Mucosa of descending colon (tissue), 3 donors: Measurements from ENCODE around the gene SLC7A5. TPM values are rescaled to one million over a fixed set of nuclear protein-coding genes. Genes with fewer than 3 reads are reported as not detected.

Source experiments
- ATAC-seq: fragments of 200-7000 bp; cut with Tn5 transposase; one replicate; pipeline ENCODE4 v1.9.1; 2020; ENCODE audit warnings: mild to moderate bottlenecking, moderate library complexity
- DNase-seq, 3 donors: peaks; one replicate each; pipeline ENCODE4 v3.0.0-alpha.2; 2020
- H3K36me3 ChIP-seq: fragments of 200-600 bp; one replicate; pipeline ENCODE4 v1.8.0; 2021; ENCODE audit warnings: low read depth, mild to moderate bottlenecking
- H3K4me1 ChIP-seq: fragments of 200-600 bp; one replicate; pipeline ENCODE4 v1.8.0; 2021; ENCODE audit warnings: low read depth, mild to moderate bottlenecking
- H3K4me3 ChIP-seq: fragments of 200-600 bp; one replicate; pipeline ENCODE4 v1.8.0; 2021; ENCODE audit warnings: mild to moderate bottlenecking
- H3K9me3 ChIP-seq: fragments of 200-600 bp; one replicate; pipeline ENCODE4 v1.8.0; 2021; ENCODE audit warnings: mild to moderate bottlenecking
- CTCF ChIP-seq: fragments of 200-600 bp; IDR thresholded peaks from one replicate; pipeline ENCODE4 v1.8.0; 2022; ENCODE audit warnings: antibody characterized with exemption, mild to moderate bottlenecking
- intact Hi-C, 2 donors: fragments of 100-400 bp; cut with DNase I in 1 of 2; cut with micrococcal nuclease in 1 of 2; formaldehyde crosslinking; loops; one replicate each; pipeline versions ENCODE4 v1.11.0 to v1.11.1; 2022; cut with DNase I, micrococcal nuclease
- total RNA-seq, 3 donors: library from RNA; stranded (reverse); fragmentation: NEBNext Ultra II Directional in 2 of 3; extraction: Animal tissue kit (Norgen Biotek cat#: 25700) in 2 of 3; gene quantifications; one replicate each; pipeline versions ENCODE4 v1.2.1 to v1.2.4, GENCODE V29; 2021 to 2023
- donor health status: DM: no; HTN: no; CAD: no; lungs with moderate emphysema.
- donor health status: DM: no; HTN: no; CAD: no.
- donor health status: DM: no; HTN: yes; CAD: no.

SLC7A5 gene
- total RNA-seq, 3 donors from 2014 or later, result 1.9 to 13.7 (median 8.1) TPM

GRCh38 chr16:87834668-87835473 is 34.4 kb downstream of the SLC7A5 start:
- DNase-seq (no peak), ATAC-seq (peak; percentile 9)
- H3K4me1 ChIP-seq, result peaks cover 2% of the 10 kb centered on the region
- intact Hi-C loops, result no loop called here
- TF ChIP-seq CTCF, result no peak
- H3K36me3 ChIP-seq, result no peaks in the 10 kb centered on the region
- H3K9me3 ChIP-seq, result no peaks in the 10 kb centered on the region
- H3K4me3 ChIP-seq, result no peak overlapping the region

GRCh38 chr16:87834005-87834667 is 35.2 kb downstream of the SLC7A5 start:
- no peak for TF ChIP-seq CTCF
- Histone ChIP-seq H3K4me3 (no peak overlapping the region), H3K4me1 (no peaks in the 10 kb centered on the region), H3K9me3 (no peaks in the 10 kb centered on the region), H3K36me3 (no peaks in the 10 kb centered on the region)
- ATAC-seq, result no peak
- intact Hi-C loops, result no loop called here
- no peak for DNase-seq

- DNase-seq, result no peak
- Histone ChIP-seq H3K4me3 (no peak overlapping the region), H3K9me3 (no peaks in the 10 kb centered on the region), H3K4me1 (no peaks in the 10 kb centered on the region), H3K36me3 (no peaks in the 10 kb centered on the region)
- no peak for ATAC-seq
- no peak for TF ChIP-seq CTCF
- intact Hi-C loops, result no loop called here
These were observed 35.8 kb downstream of the SLC7A5 start for GRCh38 chr16:87833548-87833947.

DNA sequence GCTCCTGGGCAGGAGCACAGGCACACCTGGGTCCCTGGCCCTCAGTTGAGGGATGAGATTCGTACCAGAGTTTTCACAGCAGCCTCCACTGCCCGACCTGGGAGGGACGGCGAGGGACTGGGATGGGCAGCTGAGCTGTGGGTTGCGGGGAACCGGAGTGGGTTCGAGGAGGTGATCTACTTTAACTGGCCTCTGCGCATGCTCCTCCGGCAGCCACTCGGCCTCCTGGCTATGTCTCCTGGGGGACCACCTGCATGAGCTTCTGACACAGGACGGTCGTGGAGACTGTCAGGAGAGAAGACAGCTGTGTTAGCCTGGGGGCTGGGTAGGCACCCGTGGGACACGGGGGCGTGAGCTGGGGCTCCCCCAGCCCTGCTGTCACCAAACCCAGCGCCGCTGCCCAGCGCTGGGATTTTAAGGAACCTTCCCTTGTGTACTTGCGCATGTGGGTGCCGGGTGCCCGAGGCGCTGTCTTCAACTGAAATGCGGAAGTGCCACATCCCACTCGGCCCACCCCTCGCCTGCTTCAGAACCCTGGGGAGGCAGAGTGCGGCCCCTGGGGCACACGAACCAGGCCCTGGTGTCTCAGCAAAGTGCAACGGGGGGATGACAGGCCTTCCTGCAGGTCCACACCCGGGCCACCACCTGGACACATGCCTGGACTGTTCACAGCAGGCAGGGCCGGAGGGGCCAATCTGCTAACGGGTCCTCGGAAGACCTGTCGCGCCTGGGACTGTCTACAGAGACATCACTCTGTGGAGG is 36.4 kb downstream of the SLC7A5 start:
- DNase-seq (peak in 1 of 3 donors; percentile 54), ATAC-seq (no peak)
- TF ChIP-seq CTCF, result no peak
- Histone ChIP-seq H3K4me1 (no peaks in the 10 kb centered on the region), H3K9me3 (no peaks in the 10 kb centered on the region), H3K36me3 (no peaks in the 10 kb centered on the region), H3K4me3 (no peak overlapping the region)
- intact Hi-C loops, result no loop called here

DNA sequence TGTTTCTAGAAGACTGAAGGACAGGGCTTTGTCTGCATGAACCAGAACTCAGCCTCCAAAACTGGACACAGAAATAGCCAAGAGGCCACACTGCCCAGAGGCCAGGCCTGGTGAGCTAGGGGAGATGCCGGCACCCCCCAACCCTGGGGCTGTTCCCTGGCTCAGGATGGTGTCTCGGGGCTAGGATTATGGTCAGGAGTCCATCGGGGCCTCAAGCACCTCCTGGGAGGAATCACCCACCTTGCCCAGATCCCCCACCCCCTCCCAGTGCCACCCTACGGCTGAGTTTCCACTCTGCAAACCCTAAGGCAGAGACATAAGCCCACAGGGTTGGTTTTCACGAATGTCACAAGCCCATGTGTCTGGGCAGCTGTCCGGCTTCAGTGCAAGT is 37.2 kb downstream of the SLC7A5 start:
- ATAC-seq (no peak), DNase-seq (peak in 1 of 3 donors; percentile 29)
- Histone ChIP-seq H3K36me3 (no peaks in the 10 kb centered on the region), H3K4me3 (no peak overlapping the region), H3K4me1 (no peaks in the 10 kb centered on the region), H3K9me3 (no peaks in the 10 kb centered on the region)
- TF ChIP-seq CTCF, result no peak
- intact Hi-C loops, result no loop called here
